Neural cell (in vitro differentiated cells): ENCODE results near the gene KIF12. TPM values are rescaled to one million over a fixed set of nuclear protein-coding genes. Genes with fewer than 3 reads are reported as not detected.

Experiments
- H2AFZ ChIP-seq: fragments of 200-600, 300-800 bp; sonication (generic), shearing (Covaris generic); 2 replicates; pipeline ENCODE4 v1.6.0; 2014; ENCODE audit warnings: low read depth, mild to moderate bottlenecking, antibody characterized with exemption, low read length, moderate library complexity
- H3F3A ChIP-seq: fragments of 200-600 bp; shearing (Covaris generic); 2 replicates; pipeline ENCODE4 v1.6.1; 2016; ENCODE audit warnings: mild to moderate bottlenecking, moderate library complexity, mixed read lengths, antibody characterized with exemption, low read length; ENCODE audit not compliant: insufficient read depth, poor library complexity, severe bottlenecking
- H3K27ac ChIP-seq: fragments of 200-600, 300-800 bp; sonication (generic), shearing (Covaris generic); 2 replicates; pipeline ENCODE4 v1.5.1; 2014; ENCODE audit warnings: mild to moderate bottlenecking, low read length, moderate library complexity
- H3K27me3 ChIP-seq: fragments of 300-800, 200-600 bp; sonication (generic), shearing (Covaris generic); 2 replicates; pipeline ENCODE4 v1.6.0; 2014; ENCODE audit warnings: mild to moderate bottlenecking, low read depth, low read length, moderate library complexity; ENCODE audit not compliant: insufficient read depth
- H3K36me3 ChIP-seq: fragments of 300-800, 200-600 bp; sonication (generic), shearing (Covaris generic); 2 replicates; pipeline ENCODE4 v1.5.1; 2014; ENCODE audit warnings: mild to moderate bottlenecking, antibody characterized with exemption, low read length, moderate library complexity; ENCODE audit not compliant: insufficient read depth
- H3K4me2 ChIP-seq: fragments of 300-800, 200-600 bp; sonication (generic), shearing (Covaris generic); 2 replicates; pipeline ENCODE4 v1.6.0; 2014; ENCODE audit warnings: mild to moderate bottlenecking, low read length
- H3K4me3 ChIP-seq: fragments of 300-800, 200-600 bp; sonication (generic), shearing (Covaris generic); 2 replicates; pipeline ENCODE4 v1.5.1; 2014; ENCODE audit warnings: mild to moderate bottlenecking, low read length, moderate library complexity
- H3K79me2 ChIP-seq: fragments of 200-600 bp; shearing (Covaris generic); replicated peaks from 2 replicates; pipeline ENCODE4 v1.6.0; 2014; ENCODE audit warnings: mild to moderate bottlenecking, low read length, moderate library complexity; ENCODE audit not compliant: insufficient read depth
- H3K9ac ChIP-seq: fragments of 300-800, 200-600 bp; sonication (generic), shearing (Covaris generic); 2 replicates; pipeline ENCODE4 v1.6.1; 2016; ENCODE audit warnings: mild to moderate bottlenecking, low read length, mixed read lengths
- H3K9me2 ChIP-seq: fragments of 200-600 bp; shearing (Covaris generic); 2 replicates; pipeline ENCODE4 v1.6.1; 2016; ENCODE audit warnings: mild to moderate bottlenecking, low read length, mixed read lengths; ENCODE audit not compliant: insufficient read depth
- H3K9me3 ChIP-seq: fragments of 200-600, 300-800 bp; sonication (generic), shearing (Covaris generic); 2 replicates; pipeline ENCODE4 v1.6.1; 2016; ENCODE audit warnings: mild to moderate bottlenecking, mixed run types, low read length, moderate library complexity, mixed read lengths
- H4K20me1 ChIP-seq: fragments of 200-600 bp; shearing (Covaris generic); 2 replicates; pipeline ENCODE4 v1.6.1; 2016; ENCODE audit warnings: mild to moderate bottlenecking, mixed run types; ENCODE audit not compliant: insufficient read depth
- EP300 ChIP-seq: fragments of 450-650 bp; conservative IDR thresholded peaks from 2 replicates; pipeline ENCODE4 v1.6.1; 2014; ENCODE audit warnings: antibody characterized with exemption, mild to moderate bottlenecking, moderate library complexity; ENCODE audit not compliant: poor library complexity, severe bottlenecking
- EZH2 ChIP-seq: fragments of 200-600, 300-800 bp; shearing (Covaris generic), sonication (generic); IDR thresholded peaks from 2 replicates; pipeline ENCODE4 v1.6.1; 2014; ENCODE audit warnings: antibody characterized with exemption, low read length, borderline replicate concordance, mild to moderate bottlenecking; ENCODE audit not compliant: insufficient read depth, poor library complexity, severe bottlenecking
- MXI1 ChIP-seq: fragments of 450-650 bp; conservative IDR thresholded peaks from 2 replicates; pipeline ENCODE4 v1.6.1; 2014; ENCODE audit warnings: antibody characterized with exemption, mild to moderate bottlenecking; ENCODE audit not compliant: poor library complexity, severe bottlenecking
- POLR2AphosphoS5 ChIP-seq: IDR thresholded peaks from 2 replicates; pipeline ENCODE4 v1.6.1; 2012
- RAD21 ChIP-seq: fragments of 450-650 bp; conservative IDR thresholded peaks from 2 replicates; pipeline ENCODE4 v1.6.1; 2014; ENCODE audit warnings: antibody characterized with exemption, mild to moderate bottlenecking, moderate library complexity
- REST ChIP-seq: IDR thresholded peaks from 2 replicates; pipeline ENCODE4 v1.6.1; 2012; ENCODE audit warnings: borderline replicate concordance
- SMC3 ChIP-seq: fragments of 450-650 bp; conservative IDR thresholded peaks from 2 replicates; pipeline ENCODE4 v1.6.1; 2014; ENCODE audit warnings: antibody characterized with exemption, mild to moderate bottlenecking, moderate library complexity; ENCODE audit not compliant: poor library complexity
- TAF1 ChIP-seq: IDR thresholded peaks from 2 replicates; pipeline ENCODE4 v1.6.1; 2012; ENCODE audit warnings: low read depth
- polyA plus RNA-seq: library from polyadenylated mRNA; depleted of rRNA; stranded (reverse); fragments of >200 nt; gene quantifications from 2 replicates; pipeline ENCODE4 v1.2.3, GENCODE V29; 2014
- TF ChIP-seq, protein P1 (sequence below): fragments of 450-650 bp; IDR thresholded peaks from 2 replicates; pipeline ENCODE4 v1.5.1; 2014; ENCODE audit warnings: antibody characterized with exemption, mild to moderate bottlenecking, moderate library complexity; ENCODE audit not compliant: poor library complexity, severe bottlenecking

The KIF12 gene
- polyA plus RNA-seq, 1 donor from 2014 or later = not detected

- no peaks in the 10 kb centered on the region for H3K27me3 ChIP-seq
- TF ChIP-seq EZH2 = no peak
- no peak for TF ChIP-seq REST
- no peak for TF ChIP-seq RAD21
- no peak for TF ChIP-seq EP300
- TF ChIP-seq TAF1 = no peak
- no peak for TF ChIP-seq POLR2AphosphoS5
- no peak for TF ChIP-seq SMC3
- no peak overlapping the region for H2AFZ ChIP-seq
- no peak overlapping the region for H3K4me3 ChIP-seq
- no peak overlapping the region for H3K4me2 ChIP-seq
- H3K9me3 ChIP-seq = no peaks in the 10 kb centered on the region
- no peak overlapping the region for H3K27ac ChIP-seq
- no peaks in the 10 kb centered on the region for H3K79me2 ChIP-seq
- H3F3A ChIP-seq = no peaks in the 10 kb centered on the region
- no peaks in the 10 kb centered on the region for H3K36me3 ChIP-seq
- H3K9me2 ChIP-seq = no peaks in the 10 kb centered on the region
- H3K9ac ChIP-seq = no peak overlapping the region
- H4K20me1 ChIP-seq = no peaks in the 10 kb centered on the region
Measured at GRCh38 chr9:114143234-114143633, 44.1 kb upstream of the KIF12 start.

DNA sequence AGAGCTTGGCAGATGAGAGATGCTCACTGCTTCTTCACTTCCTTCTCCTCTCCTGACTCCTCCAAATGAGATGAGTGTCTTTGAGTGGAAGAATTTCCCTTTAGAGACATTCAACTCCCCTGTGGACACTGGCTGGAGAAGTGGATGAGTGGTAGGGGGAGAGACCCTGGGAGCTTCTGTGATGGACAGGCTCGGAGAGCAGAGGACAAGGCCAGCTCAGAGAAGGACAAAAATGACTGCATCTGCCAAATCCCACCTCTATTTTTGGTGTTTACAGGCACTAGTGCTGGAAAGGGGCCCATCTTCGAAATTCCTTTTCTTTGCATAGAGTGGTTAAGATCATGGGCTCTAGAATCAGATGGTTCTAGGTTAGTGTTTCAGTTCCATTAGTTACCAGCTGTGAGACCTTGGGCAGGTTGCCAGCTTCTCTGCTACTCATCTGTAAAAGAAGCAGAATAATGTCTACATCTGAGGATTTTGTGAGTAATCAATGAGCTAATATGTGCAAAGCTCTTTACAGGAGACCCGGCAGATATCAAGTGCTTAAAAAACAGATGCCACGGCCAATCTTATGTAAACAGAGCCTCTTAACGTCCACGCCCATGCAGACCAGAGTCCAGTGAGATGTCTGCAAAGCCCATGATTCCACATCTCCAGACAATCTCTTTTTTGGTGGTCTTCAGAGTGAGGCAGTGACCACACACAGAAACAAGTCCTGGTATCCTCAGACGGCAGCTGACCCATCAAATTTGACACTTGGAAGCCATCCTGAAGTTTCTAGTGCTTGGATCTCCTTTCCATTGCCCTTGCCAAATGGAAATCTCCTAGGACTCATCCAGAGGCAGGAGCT lies 42.7 kb upstream of the KIF12 start:
- Histone ChIP-seq H3F3A (no peaks in the 10 kb centered on the region), H3K9me3 (no peaks in the 10 kb centered on the region), H3K4me2 (no peak overlapping the region), H3K4me3 (no peak overlapping the region), H4K20me1 (no peaks in the 10 kb centered on the region), H3K9ac (no peak overlapping the region), H3K27me3 (no peaks in the 10 kb centered on the region), H3K79me2 (no peaks in the 10 kb centered on the region), H3K36me3 (no peaks in the 10 kb centered on the region), H3K9me2 (no peaks in the 10 kb centered on the region), H2AFZ (no peak overlapping the region), H3K27ac (no peak overlapping the region)
- TF ChIP-seq SMC3 (no peak), REST (no peak), MXI1 (no peak)
- TF ChIP-seq, protein P1, sequence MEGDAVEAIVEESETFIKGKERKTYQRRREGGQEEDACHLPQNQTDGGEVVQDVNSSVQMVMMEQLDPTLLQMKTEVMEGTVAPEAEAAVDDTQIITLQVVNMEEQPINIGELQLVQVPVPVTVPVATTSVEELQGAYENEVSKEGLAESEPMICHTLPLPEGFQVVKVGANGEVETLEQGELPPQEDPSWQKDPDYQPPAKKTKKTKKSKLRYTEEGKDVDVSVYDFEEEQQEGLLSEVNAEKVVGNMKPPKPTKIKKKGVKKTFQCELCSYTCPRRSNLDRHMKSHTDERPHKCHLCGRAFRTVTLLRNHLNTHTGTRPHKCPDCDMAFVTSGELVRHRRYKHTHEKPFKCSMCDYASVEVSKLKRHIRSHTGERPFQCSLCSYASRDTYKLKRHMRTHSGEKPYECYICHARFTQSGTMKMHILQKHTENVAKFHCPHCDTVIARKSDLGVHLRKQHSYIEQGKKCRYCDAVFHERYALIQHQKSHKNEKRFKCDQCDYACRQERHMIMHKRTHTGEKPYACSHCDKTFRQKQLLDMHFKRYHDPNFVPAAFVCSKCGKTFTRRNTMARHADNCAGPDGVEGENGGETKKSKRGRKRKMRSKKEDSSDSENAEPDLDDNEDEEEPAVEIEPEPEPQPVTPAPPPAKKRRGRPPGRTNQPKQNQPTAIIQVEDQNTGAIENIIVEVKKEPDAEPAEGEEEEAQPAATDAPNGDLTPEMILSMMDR = no peak
